SK-N-SH (cell line): Measurements from ENCODE around the gene BBC3.
"Not testable (repeated sequence)": the region's sequence is repeated elsewhere in the genome, so short reads cannot be mapped to it uniquely, and the experiment has no call there.

Experiments used
- JUND ChIP-seq: IDR thresholded peaks from 2 replicates; pipeline ENCODE4 v1.4.0; 2012
- SIN3A ChIP-seq: IDR thresholded peaks from 2 replicates; pipeline ENCODE4 v1.6.1; 2012; ENCODE audit warnings: low read depth, mild to moderate bottlenecking, low read length, moderate library complexity, borderline replicate concordance
- YY1 ChIP-seq: IDR thresholded peaks from 2 replicates; pipeline ENCODE4 v1.4.0; 2012; ENCODE audit warnings: low read depth, mild to moderate bottlenecking

DNA sequence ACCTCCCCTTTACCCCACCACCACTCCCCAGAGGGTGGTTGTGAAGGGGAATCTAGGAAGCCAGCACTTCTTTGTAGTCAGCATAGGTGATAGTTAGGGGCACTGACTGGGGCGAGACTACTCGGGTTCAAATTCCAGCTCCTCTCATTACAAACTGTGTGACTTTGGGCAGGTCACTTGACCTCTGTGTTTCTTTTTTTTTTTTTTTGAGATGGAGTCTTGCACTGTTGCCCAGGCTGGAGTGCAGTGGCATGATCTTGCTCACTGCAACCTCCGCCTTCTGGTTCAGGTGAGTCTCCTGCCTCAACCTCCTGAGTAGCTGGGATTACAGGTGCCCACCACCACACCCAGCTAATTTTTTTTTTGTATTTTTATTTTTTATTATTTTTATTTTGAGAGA is 45.5 kb upstream of the BBC3 start:
- TF ChIP-seq SIN3A, JUND, YY1: not testable (repeated sequence)
